Measurements from ENCODE around the gene NEUROD4. TPM values are rescaled to one million over a fixed set of nuclear protein-coding genes. Genes with fewer than 3 reads are reported as not detected.
A peak's percentile ranks its signal among the peaks of the same experiment; 100 is the strongest.

NEUROD4 gene
- total RNA-seq (2021) (not detected in 2 replicates), Bru-seq, nascent RNA (not detected), BruChase-seq, experiment 1, labeled RNA remaining after a 2-hour chase (not detected), BruChase-seq, experiment 2, labeled RNA remaining after a 6-hour chase (not detected)
- long read RNA-seq, result 0 reads

- POLR2A ChIA-PET (ENCODE audit: low non-redundant PET), result no interaction called here
- DNase-seq (ENCODE audit: low spot score), result peak; percentile 5
- no TSS peak for BruUV-seq (replicated peaks)
- Histone ChIP-seq H3K4me3 (ENCODE audit: low read depth, low read length, poor library complexity, severe bottlenecking) (no peak within 1 kb of the TSS), H3K27ac (ENCODE audit: low read depth, low read length, poor library complexity, severe bottlenecking) (no peak within 1 kb of the TSS), H3K27me3 (replicated peaks; ENCODE audit: insufficient read depth, low read depth, low read length, poor library complexity) (peaks cover 84% of the 10 kb centered on the region), H3K9me3 (ENCODE audit: low read depth, low read length, poor library complexity, severe bottlenecking) (no peaks in the 10 kb centered on the region), H3K4me1 (ENCODE audit: insufficient read depth, low read length, poor library complexity, severe bottlenecking) (no peaks in the 10 kb centered on the region), H3K36me3 (ENCODE audit: insufficient read depth, low read length, poor library complexity, severe bottlenecking) (no peaks in the 10 kb centered on the region)
- CTCF ChIA-PET, result no interaction called here
- intact Hi-C loops (cut with micrococcal nuclease; ENCODE audit: unreplicated experiment), result no loop called here
- no peak for TF ChIP-seq CTCF (conservative IDR thresholded peaks at IDR 0.05; ENCODE audit: low read depth, low read length)
- TF ChIP-seq EZH2 (IDR thresholded peaks at IDR 0.05; ENCODE audit: borderline replicate concordance, low read depth, low read length, poor library complexity, severe bottlenecking), result no peak
Measured at GRCh38 chr12:55019784-55020183, at the start of gene NEUROD4. Gene NEUROD4 (plus strand): TSS chr12:55019974. CDS start chr12:55026440, 6,466 bp downstream.

GRCh38 chr12:54970741-54971140 lies 49.0 kb upstream of the NEUROD4 start:
- CTCF ChIA-PET, result no interaction called here
- intact Hi-C loops (cut with micrococcal nuclease; ENCODE audit: unreplicated experiment), result no loop called here
- no peak for DNase-seq (ENCODE audit: low spot score)
- no peaks in the 10 kb centered on the region for H3K4me1 ChIP-seq (ENCODE audit: insufficient read depth, low read length, poor library complexity, severe bottlenecking)
- TF ChIP-seq EZH2 (IDR thresholded peaks at IDR 0.05; ENCODE audit: borderline replicate concordance, low read depth, low read length, poor library complexity, severe bottlenecking) (no peak), CTCF (conservative IDR thresholded peaks at IDR 0.05; ENCODE audit: low read depth, low read length) (no peak)
- BruUV-seq (replicated peaks), result no TSS peak
- POLR2A ChIA-PET (ENCODE audit: low non-redundant PET), result no interaction called here
- H3K27ac ChIP-seq (ENCODE audit: low read depth, low read length, poor library complexity, severe bottlenecking), result no peak overlapping the region
- no peaks in the 10 kb centered on the region for H3K27me3 ChIP-seq (replicated peaks; ENCODE audit: insufficient read depth, low read depth, low read length, poor library complexity)
- H3K36me3 ChIP-seq (ENCODE audit: insufficient read depth, low read length, poor library complexity, severe bottlenecking), result no peaks in the 10 kb centered on the region
- H3K4me3 ChIP-seq (ENCODE audit: low read depth, low read length, poor library complexity, severe bottlenecking), result no peak overlapping the region
- H3K9me3 ChIP-seq (ENCODE audit: low read depth, low read length, poor library complexity, severe bottlenecking), result no peaks in the 10 kb centered on the region

GRCh38 chr12:54973556-54973955 lies 46.2 kb upstream of the NEUROD4 start:
- ChIA-PET CTCF (no interaction called here), POLR2A (ENCODE audit: low non-redundant PET) (no interaction called here)
- no peak for DNase-seq (ENCODE audit: low spot score)
- Histone ChIP-seq H3K27me3 (replicated peaks; ENCODE audit: insufficient read depth, low read depth, low read length, poor library complexity) (no peaks in the 10 kb centered on the region), H3K36me3 (ENCODE audit: insufficient read depth, low read length, poor library complexity, severe bottlenecking) (no peaks in the 10 kb centered on the region), H3K4me1 (ENCODE audit: insufficient read depth, low read length, poor library complexity, severe bottlenecking) (no peaks in the 10 kb centered on the region), H3K4me3 (ENCODE audit: low read depth, low read length, poor library complexity, severe bottlenecking) (no peak overlapping the region), H3K9me3 (ENCODE audit: low read depth, low read length, poor library complexity, severe bottlenecking) (no peaks in the 10 kb centered on the region), H3K27ac (ENCODE audit: low read depth, low read length, poor library complexity, severe bottlenecking) (no peak overlapping the region)
- TF ChIP-seq CTCF (conservative IDR thresholded peaks at IDR 0.05; ENCODE audit: low read depth, low read length) (no peak), EZH2 (IDR thresholded peaks at IDR 0.05; ENCODE audit: borderline replicate concordance, low read depth, low read length, poor library complexity, severe bottlenecking) (no peak)
- intact Hi-C loops (cut with micrococcal nuclease; ENCODE audit: unreplicated experiment), result no loop called here
- BruUV-seq (replicated peaks), result no TSS peak

Measured in A673 (cell line).